GM12878 (cell line): Measurements from ENCODE around the gene CACHD1.

Experiments
- CREM ChIP-seq: IDR thresholded peaks from 2 replicates; pipeline ENCODE4 v1.6.1; 2014; ENCODE audit warnings: antibody characterized with exemption, low read depth
- CTCF ChIP-seq, 3 experiments: IDR thresholded peaks in 2 of 3; conservative IDR thresholded peaks in 1 of 3; 2 replicates each; pipeline ENCODE4 v1.5.1; 2011; ENCODE audit warnings: low read depth in 3 of 3, low read length in 3 of 3, mild to moderate bottlenecking in 3 of 3, control low read depth in 2 of 3, moderate library complexity in 2 of 3, inconsistent platforms in 1 of 3, mixed read lengths in 1 of 3; ENCODE audit not compliant: control insufficient read depth in 2 of 3, insufficient read depth in 1 of 3; ENCODE audit errors: extremely low read depth in 1 of 3
- GABPA ChIP-seq: IDR thresholded peaks from 2 replicates; pipeline ENCODE4 v1.6.1; 2014; ENCODE audit warnings: antibody characterized with exemption, low read depth, mild to moderate bottlenecking, inconsistent platforms
- GATAD2B ChIP-seq: fragments of 450-650 bp; conservative IDR thresholded peaks from 2 replicates; pipeline ENCODE4 v1.6.1; 2017; ENCODE audit warnings: low read depth, mild to moderate bottlenecking, moderate library complexity
- JUNB ChIP-seq: IDR thresholded peaks from 2 replicates; pipeline ENCODE4 v1.6.1; 2016; ENCODE audit warnings: antibody characterized with exemption, mild to moderate bottlenecking
- MTA3 ChIP-seq: IDR thresholded peaks from 2 replicates; pipeline ENCODE4 v1.6.1; 2012; ENCODE audit warnings: low read length, inconsistent platforms, borderline replicate concordance
- MXI1 ChIP-seq: fragments of 150-350 bp; IDR thresholded peaks from 2 replicates; pipeline ENCODE4 v1.6.1; 2011; ENCODE audit warnings: low read depth, mild to moderate bottlenecking, inconsistent platforms, low read length, improper control_type of control experiment
- PBX3 ChIP-seq: IDR thresholded peaks from 2 replicates; pipeline ENCODE4 v1.6.1; 2011; ENCODE audit warnings: mild to moderate bottlenecking, low read depth, low read length, moderate library complexity; ENCODE audit not compliant: insufficient replicate concordance
- POLR2AphosphoS5 ChIP-seq: IDR thresholded peaks from 2 replicates; pipeline ENCODE4 v1.6.1; 2011; ENCODE audit warnings: mild to moderate bottlenecking, low read length, inconsistent platforms
- SIX5 ChIP-seq: IDR thresholded peaks from 2 replicates; pipeline ENCODE4 v1.6.1; 2011; ENCODE audit warnings: mild to moderate bottlenecking, low read depth, low read length, moderate library complexity; ENCODE audit not compliant: severe bottlenecking
- TCF7 ChIP-seq: IDR thresholded peaks from 2 replicates; pipeline ENCODE4 v1.6.1; 2014; ENCODE audit warnings: antibody characterized with exemption, borderline replicate concordance
- ZNF207 ChIP-seq: fragments of 450-650 bp; IDR thresholded peaks from 2 replicates; pipeline ENCODE4 v1.6.1; 2014; ENCODE audit warnings: antibody characterized with exemption, mild to moderate bottlenecking, borderline replicate concordance
- ZNF24 ChIP-seq: fragments of 450-650 bp; IDR thresholded peaks from 2 replicates; pipeline ENCODE4 v1.6.1; 2017; ENCODE audit warnings: antibody characterized with exemption, mild to moderate bottlenecking

- no peak for TF ChIP-seq GABPA
- TF ChIP-seq JUNB: no peak
- no peak for TF ChIP-seq MXI1
- no peak for TF ChIP-seq CREM
- no peak for TF ChIP-seq CTCF (IDR thresholded peaks at IDR 0.05 in 2 of 3, conservative IDR thresholded peaks at IDR 0.05 in 1 of 3; ENCODE audit: control insufficient read depth in 2 of 3, extremely low read depth in 1 of 3, insufficient read depth in 1 of 3, low read depth in 3 of 3, low read length in 3 of 3)
- no peak for TF ChIP-seq ZNF24
- TF ChIP-seq ZNF207: no peak
- no peak for TF ChIP-seq POLR2AphosphoS5
- TF ChIP-seq PBX3: no peak
- TF ChIP-seq MTA3: no peak
- TF ChIP-seq SIX5: no peak
- no peak for TF ChIP-seq GATAD2B
- no peak for TF ChIP-seq TCF7
These were observed 36.2 kb downstream of the CACHD1 start for GRCh38 chr1:64505944-64506655.
